Vagina (tissue), 2 donors: ENCODE results near the gene SENP6.
"Not testable (repeated sequence)": the region's sequence is repeated elsewhere in the genome, so short reads cannot be mapped to it uniquely, and the experiment has no call there.

Experiments used
- CTCF ChIP-seq, 3 experiments: fragments of 450-650 bp in 2 of 3; fragments of 200-600 bp in 1 of 3; sonication (generic) in 1 of 3; IDR thresholded peaks; one replicate each; pipeline ENCODE4 v1.5.1; 2017 to 2019; ENCODE audit warnings: antibody characterized with exemption in 3 of 3, mild to moderate bottlenecking in 2 of 3, moderate library complexity in 2 of 3
- POLR2A ChIP-seq, 2 donors: fragments of 450-650 bp; IDR thresholded peaks; one replicate each; pipeline ENCODE4 v1.6.1; 2017; ENCODE audit warnings: antibody characterized with exemption in 2 of 2, mild to moderate bottlenecking in 2 of 2, moderate library complexity in 2 of 2
- POLR2AphosphoS5 ChIP-seq, 2 donors: sonication (generic); formaldehyde crosslinking; IDR thresholded peaks; one replicate each; pipeline ENCODE4 v1.9.0; 2017; ENCODE audit warnings: antibody characterized with exemption in 2 of 2, mild to moderate bottlenecking in 2 of 2, low read depth in 1 of 2; ENCODE audit not compliant: insufficient read depth in 1 of 2

GRCh38 chr6:75682548-75682947, 80.9 kb downstream of the SENP6 start:
- not testable (repeated sequence) for TF ChIP-seq CTCF (IDR thresholded peaks at IDR 0.05); POLR2A (IDR thresholded peaks at IDR 0.05); POLR2AphosphoS5 (IDR thresholded peaks at IDR 0.05; ENCODE audit: insufficient read depth in 1 of 2, low read depth in 1 of 2)
